BLaER1 (cell line): ENCODE measurements around the gene F8A1.
"Not testable (repeated sequence)": the region's sequence is repeated elsewhere in the genome, so short reads cannot be mapped to it uniquely, and the experiment has no call there.

Experiments
- H3K27ac ChIP-seq: shearing (Covaris generic); formaldehyde crosslinking; 2 replicates; pipeline ENCODE4 v1.8.1; 2022
- H3K27me3 ChIP-seq: shearing (Covaris generic); formaldehyde crosslinking; 2 replicates; pipeline ENCODE4 v1.8.1; 2022
- H3K36me3 ChIP-seq: shearing (Covaris generic); formaldehyde crosslinking; 2 replicates; pipeline ENCODE4 v1.8.1; 2022
- H3K4me1 ChIP-seq: shearing (Covaris generic); formaldehyde crosslinking; 2 replicates; pipeline ENCODE4 v1.8.1; 2022
- H3K4me2 ChIP-seq: shearing (Covaris generic); formaldehyde crosslinking; 2 replicates; pipeline ENCODE4 v1.8.1; 2022
- H3K4me3 ChIP-seq: shearing (Covaris generic); formaldehyde crosslinking; 2 replicates; pipeline ENCODE4 v1.8.1; 2022
- H3K9ac ChIP-seq: shearing (Covaris generic); formaldehyde crosslinking; 2 replicates; pipeline ENCODE4 v1.8.1; 2022
- H3K9me3 ChIP-seq: shearing (Covaris generic); formaldehyde crosslinking; 2 replicates; pipeline ENCODE4 v1.8.1; 2022
- H4K20me1 ChIP-seq: shearing (Covaris generic); formaldehyde crosslinking; 2 replicates; pipeline ENCODE4 v1.8.1; 2022
- Cebpa-rat ChIP-seq: shearing (Covaris generic); IDR thresholded peaks from 2 replicates; pipeline ENCODE4 v1.8.1; 2022

F8A1 gene

DNA sequence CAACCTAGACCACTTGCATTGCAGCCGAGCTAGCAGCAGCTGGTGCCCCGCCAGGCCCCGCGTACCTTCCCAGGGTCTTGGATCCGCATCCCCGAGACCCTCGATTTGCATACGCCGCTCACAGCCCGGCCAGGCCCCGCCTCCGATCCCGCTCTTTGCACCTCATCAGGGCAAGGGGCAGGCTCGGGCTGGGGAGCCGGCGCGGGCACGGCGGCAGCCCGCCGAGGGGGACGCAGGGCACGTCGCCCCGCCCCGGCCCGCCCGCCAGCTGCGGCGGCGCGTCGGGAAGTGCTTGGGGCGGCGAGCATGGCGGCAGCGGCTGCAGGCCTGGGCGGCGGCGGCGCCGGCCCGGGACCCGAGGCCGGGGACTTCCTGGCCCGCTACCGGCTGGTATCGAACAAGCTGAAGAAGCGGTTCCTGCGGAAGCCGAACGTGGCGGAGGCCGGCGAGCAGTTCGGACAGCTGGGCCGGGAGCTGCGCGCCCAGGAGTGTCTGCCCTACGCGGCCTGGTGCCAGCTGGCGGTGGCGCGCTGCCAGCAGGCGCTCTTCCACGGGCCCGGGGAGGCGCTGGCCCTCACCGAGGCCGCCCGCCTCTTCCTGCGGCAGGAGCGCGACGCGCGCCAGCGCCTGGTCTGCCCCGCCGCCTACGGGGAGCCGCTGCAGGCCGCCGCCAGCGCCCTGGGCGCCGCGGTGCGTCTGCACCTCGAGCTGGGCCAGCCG lies at the start of gene F8A1:
F8A1 (plus strand) TSS at position 287 of the 720 bp plus-strand sequence; CDS start at position 307, 20 bp downstream.
- H3K4me1 ChIP-seq, H3K27me3 ChIP-seq, H4K20me1 ChIP-seq, H3K9ac ChIP-seq, H3K9me3 ChIP-seq, H3K4me3 ChIP-seq, H3K27ac ChIP-seq, H3K36me3 ChIP-seq: not testable (repeated sequence)
- peak within 1 kb of the TSS; percentile 51; the same call in 1 of the 2 replicates for H3K4me2 ChIP-seq

DNA sequence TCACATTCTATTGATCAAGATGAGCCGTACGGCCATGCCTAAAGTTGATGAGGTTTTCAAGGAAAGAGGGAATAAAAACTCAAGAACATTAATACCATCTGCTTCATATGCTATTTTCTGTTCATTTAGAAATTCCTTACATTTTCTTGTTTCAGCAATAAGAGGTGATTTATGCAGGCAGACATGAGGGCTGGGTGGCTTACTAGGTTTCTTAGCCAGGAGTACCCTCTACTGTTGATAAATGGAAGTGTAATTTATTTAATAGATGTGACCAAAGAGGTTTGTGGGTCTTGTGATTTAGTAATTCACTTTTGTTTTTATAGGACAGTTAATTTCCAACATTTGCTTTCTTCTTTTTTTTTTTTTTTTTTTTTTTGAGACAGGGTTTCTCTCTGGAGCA lies 45.3 kb upstream of the F8A1 start:
- no peak overlapping the region for H3K4me3 ChIP-seq
- no peaks in the 10 kb centered on the region for H4K20me1 ChIP-seq
- H3K27ac ChIP-seq: no peak overlapping the region
- no peaks in the 10 kb centered on the region for H3K4me1 ChIP-seq
- H3K9ac ChIP-seq: no peak overlapping the region
- H3K4me2 ChIP-seq: no peak overlapping the region
- H3K9me3 ChIP-seq: no peaks in the 10 kb centered on the region
- H3K36me3 ChIP-seq: no peaks in the 10 kb centered on the region
- peaks cover 20% of the 10 kb centered on the region for H3K27me3 ChIP-seq
- no peak for TF ChIP-seq Cebpa-rat

DNA sequence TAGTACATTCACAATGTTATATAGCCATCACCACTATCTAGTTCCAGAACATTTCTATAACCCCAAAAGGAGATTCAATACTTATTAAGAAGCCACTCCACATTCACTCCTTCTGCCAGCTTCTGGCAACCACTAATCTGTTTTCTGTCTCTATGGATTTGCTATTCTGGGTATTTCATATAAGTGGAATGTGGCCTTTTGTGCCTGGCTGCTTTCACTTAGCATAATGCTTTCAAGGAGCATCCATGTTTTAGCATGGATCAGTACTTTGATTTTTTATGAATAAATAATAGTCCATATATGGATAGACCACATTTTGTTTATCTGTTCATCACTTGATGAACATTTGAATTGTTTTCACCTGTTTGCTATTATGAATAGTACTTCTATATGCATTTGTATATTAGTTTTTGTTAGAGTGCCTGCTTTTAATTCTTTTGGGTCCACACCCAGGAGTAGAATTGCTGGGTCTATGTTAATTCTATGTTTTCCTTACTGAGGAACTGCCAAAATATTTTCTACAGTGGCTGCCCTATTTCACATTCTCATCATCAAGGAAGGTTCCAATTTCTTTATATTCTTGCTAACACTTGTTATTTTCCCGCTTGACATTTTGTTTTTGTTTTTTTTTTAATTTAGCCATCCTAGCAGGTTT lies 35.1 kb upstream of the F8A1 start:
- Histone ChIP-seq H3K9me3 (peaks cover 23% of the 10 kb centered on the region), H3K27ac (no peak overlapping the region), H3K4me3 (no peak overlapping the region), H3K4me1 (no peaks in the 10 kb centered on the region), H3K36me3 (no peaks in the 10 kb centered on the region), H3K27me3 (peaks cover 24% of the 10 kb centered on the region), H3K9ac (no peak overlapping the region), H3K4me2 (no peak overlapping the region), H4K20me1 (no peaks in the 10 kb centered on the region)
- no peak for TF ChIP-seq Cebpa-rat

DNA sequence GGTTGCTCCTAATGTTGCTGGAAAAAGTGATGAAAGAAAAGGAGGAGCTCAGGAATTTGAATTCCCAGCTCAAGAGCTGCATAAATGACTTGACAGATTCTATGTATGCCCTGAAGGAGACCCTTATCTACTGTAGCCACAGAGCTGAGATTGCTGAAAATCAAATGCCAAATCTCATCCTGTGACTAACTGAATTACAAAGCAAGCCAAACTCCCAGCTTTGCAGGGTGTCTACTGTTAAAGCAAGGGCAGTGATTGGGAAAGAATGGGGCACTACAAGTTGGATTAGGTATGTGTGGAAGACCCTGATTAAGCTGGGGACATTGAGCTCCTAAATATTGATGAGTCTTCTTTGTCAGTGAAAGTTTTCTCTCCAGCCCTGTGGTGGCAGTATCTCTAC lies 30.9 kb upstream of the F8A1 start:
- H3K9me3 ChIP-seq: peaks cover 10% of the 10 kb centered on the region
- H3K27me3 ChIP-seq: peaks cover 29% of the 10 kb centered on the region
- no peaks in the 10 kb centered on the region for H3K36me3 ChIP-seq
- no peak overlapping the region for H3K27ac ChIP-seq
- TF ChIP-seq Cebpa-rat: no peak
- H3K4me2 ChIP-seq: no peak overlapping the region
- H4K20me1 ChIP-seq: no peaks in the 10 kb centered on the region
- H3K4me3 ChIP-seq: no peak overlapping the region
- H3K4me1 ChIP-seq: no peaks in the 10 kb centered on the region
- no peak overlapping the region for H3K9ac ChIP-seq

DNA sequence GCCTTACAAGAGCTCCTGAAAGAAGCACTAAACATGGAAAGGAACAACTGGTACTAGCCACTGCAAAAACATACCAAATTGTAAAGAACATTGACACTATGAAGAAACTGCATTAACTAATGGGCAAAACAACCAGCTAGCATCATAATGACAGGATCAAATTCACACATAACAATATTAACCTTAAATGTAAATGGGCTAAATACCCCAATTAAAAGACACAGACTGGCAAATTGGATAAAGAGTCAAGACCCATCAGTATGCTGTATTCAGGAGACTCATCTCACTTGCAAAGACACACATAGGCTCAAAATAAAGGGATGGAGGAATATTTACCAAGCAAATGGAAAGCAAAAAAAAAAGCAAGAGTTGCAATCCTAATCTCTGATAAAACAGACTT lies 17.6 kb upstream of the F8A1 start:
- not testable (repeated sequence) for H3K27ac ChIP-seq, H4K20me1 ChIP-seq, H3K9ac ChIP-seq, H3K4me2 ChIP-seq, H3K4me3 ChIP-seq, H3K36me3 ChIP-seq, H3K4me1 ChIP-seq
- H3K9me3 ChIP-seq: peaks cover 25% of the 10 kb centered on the region
- peaks cover 11% of the 10 kb centered on the region for H3K27me3 ChIP-seq

DNA sequence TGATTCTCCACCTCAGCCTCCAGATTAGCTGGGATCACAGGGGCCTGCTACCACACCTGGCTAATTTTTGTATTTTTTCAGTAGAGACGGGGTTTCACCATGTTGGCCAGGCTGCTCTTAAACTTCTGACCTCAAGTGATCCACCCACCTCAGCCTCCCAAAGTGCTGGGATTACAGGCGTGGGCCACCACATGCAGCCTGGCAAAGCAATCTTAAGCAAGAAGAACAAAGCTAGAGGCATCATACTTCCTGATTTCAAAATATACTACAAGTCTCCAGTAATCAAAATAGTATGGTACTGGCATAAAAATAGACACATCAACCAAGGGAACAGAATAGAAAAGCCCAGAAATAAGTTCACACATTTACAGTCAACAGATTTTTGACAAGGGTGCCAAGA lies 12.8 kb upstream of the F8A1 start:
- Histone ChIP-seq H3K9me3 (peaks cover 9% of the 10 kb centered on the region), H4K20me1 (no peaks in the 10 kb centered on the region), H3K4me2 (no peak overlapping the region), H3K27ac (no peak overlapping the region), H3K4me1 (no peaks in the 10 kb centered on the region), H3K4me3 (no peak overlapping the region), H3K27me3 (0 out of 2 replicates have a peak, but pooled peaks cover 5% of the 10 kb centered on the region), H3K9ac (no peak overlapping the region), H3K36me3 (no peaks in the 10 kb centered on the region)
- no peak for TF ChIP-seq Cebpa-rat

DNA sequence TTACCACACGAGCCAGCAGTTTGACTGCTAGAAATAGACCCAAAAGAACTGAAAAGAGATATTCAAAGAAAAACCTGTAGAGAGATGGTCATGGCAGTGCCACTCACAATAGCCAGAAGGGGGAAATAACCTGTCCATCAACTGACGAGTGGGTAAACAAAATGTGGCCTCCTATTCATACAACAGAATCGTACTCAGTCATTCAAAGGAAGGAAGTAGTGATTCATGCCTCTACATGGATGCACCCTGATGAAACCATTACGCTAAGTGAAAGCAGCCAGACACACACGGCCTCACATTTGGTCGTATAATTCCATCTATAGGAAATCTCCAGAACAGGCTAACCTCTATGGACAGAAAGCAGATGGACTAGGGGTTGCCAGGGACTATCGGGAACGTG lies 2.1 kb upstream of the F8A1 start:
- H4K20me1 ChIP-seq, H3K4me1 ChIP-seq, H3K27ac ChIP-seq, H3K9me3 ChIP-seq, H3K9ac ChIP-seq, H3K36me3 ChIP-seq, H3K4me2 ChIP-seq, H3K4me3 ChIP-seq, H3K27me3 ChIP-seq: not testable (repeated sequence)

DNA sequence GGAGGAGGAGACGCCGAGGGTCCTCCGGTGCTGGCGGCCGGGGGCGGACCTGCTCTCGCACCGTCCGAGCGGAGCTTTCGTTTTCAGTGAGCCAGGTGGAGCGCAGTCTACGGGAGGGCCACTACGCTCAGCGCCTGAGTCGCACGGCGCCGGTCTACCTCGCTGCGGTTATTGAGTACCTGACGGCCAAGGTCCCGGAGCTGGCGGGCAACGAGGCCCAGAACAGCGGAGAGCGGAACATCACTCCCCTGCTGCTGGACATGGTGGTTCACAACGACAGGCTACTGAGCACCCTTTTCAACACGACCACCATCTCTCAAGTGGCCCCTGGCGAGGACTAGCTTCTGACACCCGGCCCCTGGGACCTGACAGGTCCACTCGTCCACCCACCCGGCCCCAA lies 1.1 kb upstream of the F8A1 start:
- not testable (repeated sequence) for H3K4me1 ChIP-seq, H4K20me1 ChIP-seq, H3K9me3 ChIP-seq, H3K27ac ChIP-seq, H3K4me2 ChIP-seq, H3K4me3 ChIP-seq, H3K36me3 ChIP-seq, H3K27me3 ChIP-seq, H3K9ac ChIP-seq

DNA sequence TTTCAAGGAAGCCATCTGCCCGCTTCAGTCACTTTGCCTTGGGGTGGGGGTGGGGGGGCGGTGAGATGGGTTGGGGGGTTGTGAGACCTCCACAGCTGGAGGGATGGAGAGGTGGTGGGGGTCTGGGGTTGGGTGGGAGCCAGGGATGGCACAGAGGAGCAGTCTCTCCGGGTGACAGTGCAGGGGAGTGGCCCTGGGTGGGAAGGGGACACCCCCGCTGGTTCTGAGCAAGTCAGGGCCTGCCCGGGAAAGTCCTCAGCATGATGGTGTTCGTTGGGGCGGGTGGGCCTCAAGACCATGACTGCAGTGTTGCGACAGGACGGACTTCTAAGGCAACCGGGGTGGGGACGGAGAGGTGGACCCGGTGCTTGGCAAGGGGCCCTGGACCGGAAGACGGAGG lies 606 bp upstream of the F8A1 start:
- H3K36me3 ChIP-seq, H3K4me1 ChIP-seq, H3K4me2 ChIP-seq, H3K9me3 ChIP-seq, H3K27me3 ChIP-seq, H3K4me3 ChIP-seq, H3K9ac ChIP-seq, H4K20me1 ChIP-seq, H3K27ac ChIP-seq: not testable (repeated sequence)

DNA sequence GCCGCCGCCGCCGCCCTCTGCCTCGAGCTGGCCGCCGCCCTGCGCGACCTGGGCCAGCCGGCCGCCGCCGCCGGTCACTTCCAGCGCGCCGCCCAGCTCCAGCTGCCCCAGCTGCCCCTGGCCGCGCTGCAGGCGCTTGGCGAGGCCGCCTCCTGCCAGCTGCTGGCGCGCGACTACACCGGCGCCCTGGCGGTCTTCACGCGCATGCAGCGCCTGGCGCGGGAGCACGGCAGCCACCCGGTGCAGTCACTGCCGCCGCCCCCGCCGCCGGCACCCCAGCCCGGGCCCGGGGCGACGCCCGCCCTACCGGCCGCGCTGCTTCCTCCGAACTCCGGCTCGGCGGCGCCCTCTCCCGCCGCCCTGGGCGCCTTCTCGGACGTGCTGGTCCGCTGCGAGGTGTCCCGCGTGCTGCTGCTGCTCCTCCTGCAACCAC lies 650 bp downstream of the F8A1 start:
- not testable (repeated sequence) for H4K20me1 ChIP-seq, H3K4me2 ChIP-seq, H3K9ac ChIP-seq, H3K4me1 ChIP-seq, H3K36me3 ChIP-seq, H3K9me3 ChIP-seq, H3K27me3 ChIP-seq, H3K4me3 ChIP-seq, H3K27ac ChIP-seq
